ENCODE results near the gene KRTAP3-2.

- TF ChIP-seq EZH2 (IDR thresholded peaks at IDR 0.05; ENCODE audit: insufficient read depth, poor library complexity, severe bottlenecking), result no peak
- no peak for TF ChIP-seq EZH2phosphoT487 (IDR thresholded peaks at IDR 0.05; ENCODE audit: insufficient read depth, low read depth)
Observed at GRCh38 chr17:40974366-40974765, 25.3 kb downstream of the KRTAP3-2 start.

Data from GM23248 (cell line).